ENCODE data around the gene ALDH2. TPM values are rescaled to one million over a fixed set of nuclear protein-coding genes. Genes with fewer than 3 reads are reported as not detected.
"Not testable (repeated sequence)": the region's sequence is repeated elsewhere in the genome, so short reads cannot be mapped to it uniquely, and the experiment has no call there.

The ALDH2 gene
- total and polyA plus RNA-seq, 2 donors from 2014 or later, result 178 to 318 TPM

DNA sequence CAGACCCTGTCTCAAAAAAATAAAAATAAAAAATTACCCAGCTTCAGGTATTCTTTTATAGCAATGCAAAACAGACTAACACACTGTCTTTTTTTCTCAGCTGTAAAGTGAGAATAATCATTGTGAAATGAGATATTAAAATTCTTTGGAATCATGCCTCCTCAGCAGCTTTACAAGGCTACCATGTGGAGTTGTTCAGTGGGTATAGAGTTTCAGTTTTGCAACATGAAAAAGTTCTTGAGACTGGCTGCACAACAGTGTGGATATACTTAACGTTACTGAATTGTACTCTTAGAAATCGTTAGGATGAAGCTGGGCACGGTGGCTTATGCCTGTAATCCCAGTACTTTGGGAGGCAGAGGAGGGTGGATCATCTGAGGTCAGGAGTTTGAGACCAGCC lies 59.6 kb downstream of the ALDH2 start:
- H3K27ac ChIP-seq (ENCODE audit: low read depth in 2 of 2, low read length in 2 of 2), result no peak overlapping the region
- no peaks in the 10 kb centered on the region for H3K9me3 ChIP-seq (ENCODE audit: control insufficient read depth in 2 of 3, insufficient read depth in 1 of 3, low read length in 3 of 3)
- TF ChIP-seq, protein P1, sequence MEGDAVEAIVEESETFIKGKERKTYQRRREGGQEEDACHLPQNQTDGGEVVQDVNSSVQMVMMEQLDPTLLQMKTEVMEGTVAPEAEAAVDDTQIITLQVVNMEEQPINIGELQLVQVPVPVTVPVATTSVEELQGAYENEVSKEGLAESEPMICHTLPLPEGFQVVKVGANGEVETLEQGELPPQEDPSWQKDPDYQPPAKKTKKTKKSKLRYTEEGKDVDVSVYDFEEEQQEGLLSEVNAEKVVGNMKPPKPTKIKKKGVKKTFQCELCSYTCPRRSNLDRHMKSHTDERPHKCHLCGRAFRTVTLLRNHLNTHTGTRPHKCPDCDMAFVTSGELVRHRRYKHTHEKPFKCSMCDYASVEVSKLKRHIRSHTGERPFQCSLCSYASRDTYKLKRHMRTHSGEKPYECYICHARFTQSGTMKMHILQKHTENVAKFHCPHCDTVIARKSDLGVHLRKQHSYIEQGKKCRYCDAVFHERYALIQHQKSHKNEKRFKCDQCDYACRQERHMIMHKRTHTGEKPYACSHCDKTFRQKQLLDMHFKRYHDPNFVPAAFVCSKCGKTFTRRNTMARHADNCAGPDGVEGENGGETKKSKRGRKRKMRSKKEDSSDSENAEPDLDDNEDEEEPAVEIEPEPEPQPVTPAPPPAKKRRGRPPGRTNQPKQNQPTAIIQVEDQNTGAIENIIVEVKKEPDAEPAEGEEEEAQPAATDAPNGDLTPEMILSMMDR (IDR thresholded peaks at IDR 0.05; ENCODE audit: borderline replicate concordance, extremely low read depth, insufficient read depth), result no peak
- no peak overlapping the region for H3K9ac ChIP-seq (ENCODE audit: low read length in 3 of 3)
- no peaks in the 10 kb centered on the region for H3K36me3 ChIP-seq (ENCODE audit: control insufficient read depth in 2 of 3, insufficient read depth in 3 of 3, low read length in 3 of 3)
- no peaks in the 10 kb centered on the region for H3K27me3 ChIP-seq (ENCODE audit: control insufficient read depth, insufficient read depth, low read length)
- intact Hi-C loops (cut with DNase I), result no loop called here
- no peaks in the 10 kb centered on the region for H3K4me1 ChIP-seq (ENCODE audit: control insufficient read depth in 2 of 3, insufficient read depth in 2 of 3, low read depth in 1 of 3, low read length in 3 of 3)
- DNase-seq (no peak), FAIRE-seq (no peak)
- no peak overlapping the region for H3K4me3 ChIP-seq (ENCODE audit: low read length in 3 of 3)

DNA sequence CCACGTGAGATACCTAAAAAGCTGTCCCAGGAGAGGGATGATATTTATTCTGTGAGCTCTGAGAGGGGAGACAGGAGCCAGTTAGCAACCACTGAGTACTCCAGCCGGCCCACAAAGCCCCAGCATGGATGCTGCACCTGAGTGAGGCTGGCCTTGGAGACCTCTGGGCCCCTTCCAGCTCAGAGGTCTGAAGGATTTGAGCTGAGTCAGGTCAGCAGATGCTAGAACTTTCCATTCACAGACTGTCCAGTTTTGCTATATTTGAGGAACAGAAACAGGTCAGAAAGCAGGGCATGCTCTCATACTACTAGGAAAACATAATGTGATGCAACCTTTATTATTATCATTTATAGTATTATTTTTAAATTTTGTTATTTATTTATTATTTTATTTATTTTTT lies 60.3 kb downstream of the ALDH2 start:
- intact Hi-C loops (cut with DNase I), result no loop called here
- H3K4me1 ChIP-seq (ENCODE audit: control insufficient read depth in 2 of 3, insufficient read depth in 2 of 3, low read depth in 1 of 3, low read length in 3 of 3), result no peaks in the 10 kb centered on the region
- H3K36me3 ChIP-seq (ENCODE audit: control insufficient read depth in 2 of 3, insufficient read depth in 3 of 3, low read length in 3 of 3), result no peaks in the 10 kb centered on the region
- no peak overlapping the region for H3K9ac ChIP-seq (ENCODE audit: low read length in 3 of 3)
- H3K4me3 ChIP-seq (ENCODE audit: low read length in 3 of 3), result no peak overlapping the region
- DNase-seq, result no peak
- FAIRE-seq, result no peak
- TF ChIP-seq, protein P1 (IDR thresholded peaks at IDR 0.05; ENCODE audit: borderline replicate concordance, extremely low read depth, insufficient read depth), result no peak
- H3K27me3 ChIP-seq (ENCODE audit: control insufficient read depth, insufficient read depth, low read length), result no peaks in the 10 kb centered on the region
- no peak overlapping the region for H3K27ac ChIP-seq (ENCODE audit: low read depth in 2 of 2, low read length in 2 of 2)
- H3K9me3 ChIP-seq (ENCODE audit: control insufficient read depth in 2 of 3, insufficient read depth in 1 of 3, low read length in 3 of 3), result no peaks in the 10 kb centered on the region

DNA sequence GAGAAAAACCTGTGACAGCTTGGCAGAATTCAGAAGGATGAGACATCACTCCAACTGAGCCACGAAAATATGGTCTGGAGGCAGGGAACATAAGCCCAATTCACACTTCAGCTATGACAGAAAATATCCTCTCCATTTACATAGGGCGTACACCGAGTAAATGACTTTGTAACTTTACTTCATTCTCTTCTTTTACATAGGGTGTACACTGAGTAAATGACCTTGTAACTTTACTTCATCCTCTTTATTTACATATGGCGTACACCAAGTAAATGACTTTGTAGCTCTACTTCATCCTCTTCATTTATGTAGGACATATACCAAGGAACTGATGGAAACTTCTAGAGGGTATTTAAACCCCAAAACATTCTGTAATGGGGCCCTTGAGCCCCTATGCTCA lies 61.2 kb downstream of the ALDH2 start:
- intact Hi-C loops (cut with DNase I), result no loop called here
- Histone ChIP-seq H3K9me3 (ENCODE audit: control insufficient read depth in 2 of 3, insufficient read depth in 1 of 3, low read length in 3 of 3) (no peaks in the 10 kb centered on the region), H3K4me1 (ENCODE audit: control insufficient read depth in 2 of 3, insufficient read depth in 2 of 3, low read depth in 1 of 3, low read length in 3 of 3) (no peaks in the 10 kb centered on the region), H3K36me3 (ENCODE audit: control insufficient read depth in 2 of 3, insufficient read depth in 3 of 3, low read length in 3 of 3) (no peaks in the 10 kb centered on the region), H3K4me3 (ENCODE audit: low read length in 3 of 3) (no peak overlapping the region), H3K27ac (ENCODE audit: low read depth in 2 of 2, low read length in 2 of 2) (no peak overlapping the region), H3K9ac (ENCODE audit: low read length in 3 of 3) (no peak overlapping the region), H3K27me3 (ENCODE audit: control insufficient read depth, insufficient read depth, low read length) (no peaks in the 10 kb centered on the region)
- no peak for DNase-seq
- TF ChIP-seq, protein P1 (IDR thresholded peaks at IDR 0.05; ENCODE audit: borderline replicate concordance, extremely low read depth, insufficient read depth), result no peak
- FAIRE-seq, result no peak

DNA sequence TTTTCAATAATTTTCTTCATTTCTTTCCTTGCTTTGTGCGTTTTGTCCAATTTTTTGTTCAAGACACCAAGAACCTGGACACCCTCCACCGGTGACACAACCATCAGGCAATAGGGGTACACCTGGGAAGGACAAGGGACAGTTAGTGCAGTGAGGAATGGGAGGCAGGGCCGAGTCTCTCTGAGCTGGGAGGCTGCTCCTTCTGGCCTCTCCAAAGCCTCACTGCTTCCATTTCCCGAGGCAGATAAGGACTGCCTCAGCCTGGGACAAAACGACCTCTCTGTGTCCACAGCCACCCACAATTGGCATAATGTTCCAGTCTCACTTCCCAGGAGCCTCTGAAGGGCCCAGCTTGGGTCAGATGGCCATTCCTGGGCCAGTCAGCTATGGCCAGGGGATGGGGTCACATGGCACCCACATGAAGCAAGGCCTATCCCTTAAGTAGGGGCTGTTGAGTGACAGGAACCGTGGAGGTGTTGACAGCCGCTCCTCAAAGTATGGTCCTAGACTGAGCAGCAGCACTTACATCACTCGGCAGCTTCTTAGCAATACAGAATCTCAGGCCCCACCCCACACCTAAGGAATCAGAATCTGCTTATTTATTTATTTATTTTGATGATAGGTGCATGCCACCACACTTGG lies 61.7 kb downstream of the ALDH2 start:
- H3K36me3 ChIP-seq (ENCODE audit: control insufficient read depth in 2 of 3, insufficient read depth in 3 of 3, low read length in 3 of 3), result no peaks in the 10 kb centered on the region
- no peaks in the 10 kb centered on the region for H3K9me3 ChIP-seq (ENCODE audit: control insufficient read depth in 2 of 3, insufficient read depth in 1 of 3, low read length in 3 of 3)

DNA sequence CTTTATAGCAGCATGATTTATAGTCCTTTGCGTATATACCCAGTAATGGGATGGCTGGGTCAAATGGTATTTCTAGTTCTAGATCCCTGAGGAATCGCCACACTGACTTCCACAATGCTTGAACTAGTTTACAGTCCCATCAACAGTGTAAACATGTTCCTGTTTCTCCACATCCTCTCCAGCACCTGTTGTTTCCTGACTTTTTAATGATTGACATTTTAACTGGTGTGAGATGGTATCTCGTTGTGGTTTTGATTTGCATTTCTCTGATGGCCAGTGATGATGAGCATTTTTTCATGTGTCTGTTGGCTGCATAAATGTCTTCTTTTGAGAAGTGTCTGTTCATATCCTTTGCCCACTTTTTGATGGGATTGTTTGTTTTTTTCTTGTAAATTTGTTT lies 62.9 kb downstream of the ALDH2 start:
- H3K27me3 ChIP-seq (ENCODE audit: control insufficient read depth, insufficient read depth, low read length); intact Hi-C loops (cut with DNase I); H3K4me3 ChIP-seq (ENCODE audit: low read length in 3 of 3); H3K36me3 ChIP-seq (ENCODE audit: control insufficient read depth in 2 of 3, insufficient read depth in 3 of 3, low read length in 3 of 3); H3K27ac ChIP-seq (ENCODE audit: low read depth in 2 of 2, low read length in 2 of 2); H3K9me3 ChIP-seq (ENCODE audit: control insufficient read depth in 2 of 3, insufficient read depth in 1 of 3, low read length in 3 of 3); DNase-seq; H3K4me1 ChIP-seq (ENCODE audit: control insufficient read depth in 2 of 3, insufficient read depth in 2 of 3, low read depth in 1 of 3, low read length in 3 of 3); FAIRE-seq; H3K9ac ChIP-seq (ENCODE audit: low read length in 3 of 3): not testable (repeated sequence)

More for the DNA sequence above, 61.7 kb downstream of the ALDH2 start:
- no peaks in the 10 kb centered on the region for H3K4me1 ChIP-seq (ENCODE audit: control insufficient read depth in 2 of 3, insufficient read depth in 2 of 3, low read depth in 1 of 3, low read length in 3 of 3)
- TF ChIP-seq, protein P1 (IDR thresholded peaks at IDR 0.05; ENCODE audit: borderline replicate concordance, extremely low read depth, insufficient read depth), result no peak
- FAIRE-seq (no peak), DNase-seq (no peak)
- intact Hi-C loops (cut with DNase I), result no loop called here
- H3K4me3 ChIP-seq (ENCODE audit: low read length in 3 of 3), result no peak overlapping the region
- no peak overlapping the region for H3K9ac ChIP-seq (ENCODE audit: low read length in 3 of 3)
- H3K27ac ChIP-seq (ENCODE audit: low read depth in 2 of 2, low read length in 2 of 2), result no peak overlapping the region
- H3K27me3 ChIP-seq (ENCODE audit: control insufficient read depth, insufficient read depth, low read length), result no peaks in the 10 kb centered on the region

Measured in kidney (tissue), 14 donors.